Uterus (tissue), 2 donors: ENCODE results near the gene ATG4B.

Experiments
- CTCF ChIP-seq, 4 experiments: fragments of 200-600 bp in 2 of 4; fragments of 450-650 bp in 2 of 4; sonication (generic) in 2 of 4; IDR thresholded peaks; one replicate each; pipeline ENCODE4 v1.5.1; 2016 to 2019; ENCODE audit warnings: antibody characterized with exemption in 4 of 4, mild to moderate bottlenecking in 2 of 4, moderate library complexity in 1 of 4
- POLR2A ChIP-seq, 2 donors: fragments of 450-650 bp; IDR thresholded peaks; one replicate each; pipeline ENCODE4 v1.6.1; 2016; ENCODE audit warnings: antibody characterized with exemption in 2 of 2, mild to moderate bottlenecking in 1 of 2, moderate library complexity in 1 of 2

GRCh38 chr2:241629762-241630435 is 7.6 kb upstream of the ATG4B start:
- no peak for TF ChIP-seq POLR2A (IDR thresholded peaks at IDR 0.05)
- no peak for TF ChIP-seq CTCF (IDR thresholded peaks at IDR 0.05)
